Measurements from ENCODE around the gene TUBGCP6.

GRCh38 chr22:50193621-50194020, 51.2 kb downstream of the TUBGCP6 start:
- no peak for TF ChIP-seq GATA2 (IDR thresholded peaks at IDR 0.05; ENCODE audit: low read depth, low read length)
- no peak for TF ChIP-seq GATA3 (IDR thresholded peaks at IDR 0.05; ENCODE audit: low read depth, low read length)
